Measurements from ENCODE around the gene IGFBP3. TPM values are rescaled to one million over a fixed set of nuclear protein-coding genes. Genes with fewer than 3 reads are reported as not detected.

IGFBP3 gene
- polyA plus RNA-seq, 1 donor from 2014 or later = 1.6 TPM

GRCh38 chr7:45937862-45938261, 16.8 kb upstream of the IGFBP3 start:
- Histone ChIP-seq H3K4me3 (ENCODE audit: low read length) (no peak overlapping the region), H3K36me3 (ENCODE audit: insufficient read depth, low read length) (no peaks in the 10 kb centered on the region), H4K20me1 (ENCODE audit: insufficient read depth) (no peaks in the 10 kb centered on the region), H3F3A (ENCODE audit: insufficient read depth, low read length, poor library complexity, severe bottlenecking) (no peaks in the 10 kb centered on the region), H2AFZ (ENCODE audit: low read depth, low read length) (no peak overlapping the region), H3K9ac (ENCODE audit: low read length) (no peak overlapping the region), H3K79me2 (replicated peaks; ENCODE audit: insufficient read depth, low read length) (no peaks in the 10 kb centered on the region), H3K4me2 (ENCODE audit: low read length) (no peak overlapping the region), H3K27ac (ENCODE audit: low read length) (no peak overlapping the region), H3K9me2 (ENCODE audit: insufficient read depth, low read length) (no peaks in the 10 kb centered on the region), H3K27me3 (ENCODE audit: insufficient read depth, low read depth, low read length) (no peaks in the 10 kb centered on the region), H3K9me3 (ENCODE audit: low read length) (no peaks in the 10 kb centered on the region)
- TF ChIP-seq REST (IDR thresholded peaks at IDR 0.05; ENCODE audit: borderline replicate concordance) (no peak), POLR2AphosphoS5 (IDR thresholded peaks at IDR 0.05) (no peak), MXI1 (conservative IDR thresholded peaks at IDR 0.05; ENCODE audit: poor library complexity, severe bottlenecking) (no peak), EZH2 (IDR thresholded peaks at IDR 0.05; ENCODE audit: borderline replicate concordance, insufficient read depth, low read length, poor library complexity, severe bottlenecking) (no peak), TAF1 (IDR thresholded peaks at IDR 0.05; ENCODE audit: low read depth) (no peak), SMC3 (conservative IDR thresholded peaks at IDR 0.05; ENCODE audit: poor library complexity) (no peak), RAD21 (conservative IDR thresholded peaks at IDR 0.05) (no peak), CTCF (IDR thresholded peaks at IDR 0.05; ENCODE audit: poor library complexity, severe bottlenecking) (no peak), EP300 (conservative IDR thresholded peaks at IDR 0.05; ENCODE audit: poor library complexity, severe bottlenecking) (no peak)

GRCh38 chr7:45937301-45937700, 16.2 kb upstream of the IGFBP3 start:
- H3K4me2 ChIP-seq (ENCODE audit: low read length) = no peak overlapping the region
- H4K20me1 ChIP-seq (ENCODE audit: insufficient read depth) = no peaks in the 10 kb centered on the region
- H3K4me3 ChIP-seq (ENCODE audit: low read length) = no peak overlapping the region
- no peak overlapping the region for H3K9ac ChIP-seq (ENCODE audit: low read length)
- no peaks in the 10 kb centered on the region for H3K79me2 ChIP-seq (replicated peaks; ENCODE audit: insufficient read depth, low read length)
- no peak overlapping the region for H3K27ac ChIP-seq (ENCODE audit: low read length)
- no peaks in the 10 kb centered on the region for H3K9me2 ChIP-seq (ENCODE audit: insufficient read depth, low read length)
- no peak overlapping the region for H2AFZ ChIP-seq (ENCODE audit: low read depth, low read length)
- H3K9me3 ChIP-seq (ENCODE audit: low read length) = no peaks in the 10 kb centered on the region
- H3K27me3 ChIP-seq (ENCODE audit: insufficient read depth, low read depth, low read length) = no peaks in the 10 kb centered on the region
- TF ChIP-seq TAF1 (IDR thresholded peaks at IDR 0.05; ENCODE audit: low read depth) (no peak), EP300 (conservative IDR thresholded peaks at IDR 0.05; ENCODE audit: poor library complexity, severe bottlenecking) (no peak), SMC3 (conservative IDR thresholded peaks at IDR 0.05; ENCODE audit: poor library complexity) (no peak), EZH2 (IDR thresholded peaks at IDR 0.05; ENCODE audit: borderline replicate concordance, insufficient read depth, low read length, poor library complexity, severe bottlenecking) (no peak), POLR2AphosphoS5 (IDR thresholded peaks at IDR 0.05) (no peak), REST (IDR thresholded peaks at IDR 0.05; ENCODE audit: borderline replicate concordance) (no peak), RAD21 (conservative IDR thresholded peaks at IDR 0.05) (no peak), MXI1 (conservative IDR thresholded peaks at IDR 0.05; ENCODE audit: poor library complexity, severe bottlenecking) (no peak), CTCF (IDR thresholded peaks at IDR 0.05; ENCODE audit: poor library complexity, severe bottlenecking) (no peak)
- H3K36me3 ChIP-seq (ENCODE audit: insufficient read depth, low read length) = no peaks in the 10 kb centered on the region
- H3F3A ChIP-seq (ENCODE audit: insufficient read depth, low read length, poor library complexity, severe bottlenecking) = no peaks in the 10 kb centered on the region
